HCT116 (cell line): ENCODE results near the gene SH2B3. TPM values are rescaled to one million over a fixed set of nuclear protein-coding genes. Genes with fewer than 3 reads are reported as not detected.

Source experiments
- ATAC-seq: fragments of 200-7000 bp; cut with Tn5 transposase; 2 replicates; pipeline ENCODE4 v1.9.1; 2020; ENCODE audit warnings: mild to moderate bottlenecking, moderate library complexity
- BruUV-seq: library from RNA; stranded (reverse); fragments of 400-500 nt; replicated peaks from 2 replicates; lab custom pipeline; 2021; lab: Mats Ljungman, UMichigan
- CTCF ChIA-PET: fragments of 300-600 bp; sonication (Branson Sonifier 250); formaldehyde crosslinking; loops from one replicate; lab custom pipeline; 2021; ENCODE audit warnings: antibody characterized with exemption; lab: Charles Lee
- POLR2A ChIA-PET: fragments of 300-600, 350-600 bp; sonication (Branson Sonifier 250); formaldehyde crosslinking; loops from one replicate; lab custom pipeline; 2021; ENCODE audit warnings: antibody characterized with exemption; lab: Charles Lee
- RAD21 ChIA-PET, 2 experiments: fragments of 300-600 bp; sonication (Branson Sonifier 250); formaldehyde crosslinking; loops; one replicate each; lab custom pipeline; 2023; ENCODE audit warnings: low total read pairs in 2 of 2; ENCODE audit not compliant: uncharacterized antibody in 2 of 2, unreplicated experiment in 2 of 2, low non-redundant PET in 1 of 2; lab: Charles Lee
- DNase-seq: peaks from one replicate; pipeline ENCODE4 v3.0.0-alpha.2; 2010; ENCODE audit warnings: low read depth, low spot score
- H2AFZ ChIP-seq: fragments of 200-600 bp; shearing (Covaris generic), sonication (generic); 2 replicates; pipeline ENCODE4 v1.6.1; 2017; ENCODE audit warnings: low read depth, mixed run types, mixed read lengths, antibody characterized with exemption, low read length; ENCODE audit not compliant: poor library complexity, severe bottlenecking
- H3K27ac ChIP-seq: 2 replicates; pipeline ENCODE4 v1.5.1; 2012; ENCODE audit warnings: low read depth, low read length
- H3K27me3 ChIP-seq: fragments of 200-600 bp; sonication (generic); 2 replicates; pipeline ENCODE4 v1.6.1; 2016; ENCODE audit warnings: mixed run types, low read length, mixed read lengths; ENCODE audit not compliant: insufficient read depth
- H3K36me3 ChIP-seq, 2 experiments: fragments of 200-500 bp in 1 of 2; fragments of 200-600 bp in 1 of 2; sonication (Bioruptor generic) in 1 of 2; sonication (generic) in 1 of 2; 2 replicates each; pipeline versions ENCODE4 v1.5.1 to v1.6.1; 2014 to 2016; ENCODE audit warnings: low read length in 2 of 2, inconsistent platforms in 1 of 2, mixed read lengths in 1 of 2, mixed run types in 1 of 2; ENCODE audit not compliant: insufficient read depth in 2 of 2, control insufficient read depth in 1 of 2
- H3K4me1 ChIP-seq, 2 experiments: fragments of 200-600 bp in 1 of 2; sonication (generic) in 1 of 2; 2 replicates each; pipeline versions ENCODE4 v1.5.1 to v1.6.1; 2012 to 2017; ENCODE audit warnings: low read length in 2 of 2, inconsistent platforms in 1 of 2, mild to moderate bottlenecking in 1 of 2, mixed read lengths in 1 of 2, mixed run types in 1 of 2, moderate library complexity in 1 of 2; ENCODE audit not compliant: insufficient read depth in 2 of 2, control insufficient read depth in 1 of 2
- H3K4me2 ChIP-seq: fragments of 200-600 bp; sonication (generic); 2 replicates; pipeline ENCODE4 v1.6.1; 2017; ENCODE audit warnings: mixed run types, low read length, mixed read lengths
- H3K4me3 ChIP-seq, 2 experiments: fragments of 200-600 bp in 1 of 2; sonication (generic) in 1 of 2; replicated peaks in 1 of 2; 2 replicates each; pipeline ENCODE4 v1.5.1; 2011 to 2016; ENCODE audit warnings: low read length in 2 of 2, control low read depth in 1 of 2, low read depth in 1 of 2, mild to moderate bottlenecking in 1 of 2, mixed read lengths in 1 of 2, mixed run types in 1 of 2
- H3K79me2 ChIP-seq: fragments of 200-600 bp; sonication (generic); 2 replicates; pipeline ENCODE4 v1.6.1; 2017; ENCODE audit warnings: mild to moderate bottlenecking, mixed run types, low read length, moderate library complexity, mixed read lengths; ENCODE audit not compliant: insufficient read depth
- H3K9ac ChIP-seq: fragments of 200-600 bp; sonication (generic); 2 replicates; pipeline ENCODE4 v1.6.1; 2016; ENCODE audit warnings: low read length, mixed read lengths
- H3K9me2 ChIP-seq: fragments of 200-600 bp; sonication (generic), shearing (Covaris generic); 2 replicates; pipeline ENCODE4 v1.6.1; 2017; ENCODE audit warnings: mixed run types, mild to moderate bottlenecking, moderate library complexity; ENCODE audit not compliant: insufficient read depth
- H3K9me3 ChIP-seq, 2 experiments: fragments of 200-500 bp in 1 of 2; fragments of 200-600 bp in 1 of 2; sonication (Bioruptor generic) in 1 of 2; sonication (generic) in 1 of 2; 2 replicates each; pipeline ENCODE4 v1.6.1; 2014 to 2017; ENCODE audit warnings: low read length in 2 of 2, mixed read lengths in 2 of 2, inconsistent platforms in 1 of 2, low read depth in 1 of 2, mild to moderate bottlenecking in 1 of 2, mixed run types in 1 of 2, moderate library complexity in 1 of 2; ENCODE audit not compliant: control insufficient read depth in 1 of 2, insufficient read depth in 1 of 2
- H4K20me1 ChIP-seq: fragments of 200-600 bp; sonication (generic), shearing (Covaris generic); 2 replicates; pipeline ENCODE4 v1.6.1; 2017; ENCODE audit warnings: mixed run types, mild to moderate bottlenecking, moderate library complexity; ENCODE audit not compliant: insufficient read depth
- JUND ChIP-seq: IDR thresholded peaks from 2 replicates; pipeline ENCODE4 v1.6.1; 2012
- RAD21 ChIP-seq: IDR thresholded peaks from 2 replicates; pipeline ENCODE4 v1.6.1; 2012; ENCODE audit warnings: low read depth, mild to moderate bottlenecking
- SP1 ChIP-seq: IDR thresholded peaks from 2 replicates; pipeline ENCODE4 v1.6.1; 2012; ENCODE audit warnings: low read depth
- TCF7L2 ChIP-seq: IDR thresholded peaks from 2 replicates; pipeline ENCODE4 v1.7.0; 2011; ENCODE audit warnings: borderline replicate concordance, inconsistent platforms; ENCODE audit not compliant: insufficient read depth, insufficient read length; ENCODE audit errors: extremely low read depth
- YY1 ChIP-seq: IDR thresholded peaks from 2 replicates; pipeline ENCODE4 v1.6.1; 2011; ENCODE audit warnings: low read length, low read depth, moderate library complexity, mild to moderate bottlenecking; ENCODE audit not compliant: insufficient replicate concordance; ENCODE audit errors: extremely low read depth
- intact Hi-C: fragments of 100-400 bp; cut with micrococcal nuclease; formaldehyde crosslinking; loops from 2 replicates; pipeline ENCODE4 v1.10.0; 2022
- total RNA-seq: library from RNA; stranded (reverse); gene quantifications from one replicate; pipeline ENCODE4 v1.2.1, GENCODE V29; 2021; ENCODE audit not compliant: unreplicated experiment
- TF ChIP-seq, protein P1 (sequence below), 3 experiments: fragments of 200-600 bp in 1 of 3; sonication (generic) in 1 of 3; IDR thresholded peaks in 2 of 3; conservative IDR thresholded peaks in 1 of 3; 2 replicates each; pipeline ENCODE4 v1.5.1; 2012 to 2017; ENCODE audit warnings: low read depth in 2 of 3, low read length in 2 of 3, antibody characterized with exemption in 1 of 3, borderline replicate concordance in 1 of 3, control low read depth in 1 of 3, mild to moderate bottlenecking in 1 of 3, mixed read lengths in 1 of 3, mixed run types in 1 of 3, moderate library complexity in 1 of 3; ENCODE audit not compliant: insufficient read depth in 1 of 3
- TF ChIP-seq, protein P2 (sequence below): IDR thresholded peaks from 2 replicates; pipeline ENCODE4 v1.6.1; 2012
- TF ChIP-seq, protein P3 (sequence below): IDR thresholded peaks from 2 replicates; pipeline ENCODE4 v1.6.1; 2011; ENCODE audit warnings: mild to moderate bottlenecking, low read length, moderate library complexity; ENCODE audit not compliant: insufficient replicate concordance; ENCODE audit errors: extremely low read depth

The SH2B3 gene
- total RNA-seq, 1 experiment from 2014 or later, result 17.3 TPM

DNA sequence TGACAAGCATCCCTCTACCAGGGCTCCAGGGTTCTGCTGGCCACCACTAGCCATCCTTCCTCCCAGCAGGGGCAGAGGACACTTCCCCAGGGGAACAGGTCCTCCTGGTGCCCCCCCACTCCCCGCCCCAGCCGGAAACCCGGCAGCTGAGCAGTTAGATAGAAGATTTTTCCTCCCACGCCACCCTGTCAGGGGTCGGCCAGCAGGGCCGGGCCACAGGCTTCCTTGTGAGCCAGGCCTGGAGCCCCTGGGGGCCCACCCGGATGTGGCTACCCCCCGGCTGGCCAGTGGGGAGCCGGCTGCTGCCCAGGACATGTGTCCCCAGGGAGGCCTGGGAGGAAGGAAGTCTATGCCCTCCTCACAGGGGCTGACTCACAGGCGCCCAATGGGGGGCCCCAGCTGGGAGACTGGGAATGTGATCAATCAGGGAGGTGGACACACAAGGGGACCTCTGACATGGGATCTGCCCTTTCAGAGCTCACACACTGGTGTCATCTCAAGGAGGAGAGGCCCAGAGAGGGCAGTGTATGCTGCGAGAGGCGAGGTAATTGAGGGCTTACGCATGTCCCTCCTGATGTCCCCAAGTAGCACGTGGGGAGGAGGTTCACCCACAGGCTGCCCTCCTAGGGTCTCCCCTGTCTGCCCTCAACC, 4.2 kb downstream of the SH2B3 start:
- Histone ChIP-seq H3K9me3 (no peaks in the 10 kb centered on the region), H3K9ac (peak overlapping the region; percentile 38), H3K4me3 (peak overlapping the region in 1 of 2 experiments; percentile 18; a peak in 1 of 4 replicates), H3K9me2 (no peaks in the 10 kb centered on the region), H3K36me3 (no peaks in the 10 kb centered on the region), H3K79me2 (peaks cover 45% of the 10 kb centered on the region), H3K27ac (peak overlapping the region; percentile 30; the same call in 1 of the 2 replicates), H3K27me3 (no peaks in the 10 kb centered on the region), H4K20me1 (no peaks in the 10 kb centered on the region), H3K4me2 (peak overlapping the region; percentile 67), H3K4me1 (peaks cover 32 to 80% of the 10 kb centered on the region in 2 experiments), H2AFZ (no peak overlapping the region)
- no TSS peak for BruUV-seq
- POLR2A ChIA-PET, result interaction anchor here (1.3 kb wide), 1 partner anchor 28 kb away, joined by 4 read pairs; no protein-coding TSS in a partner anchor
- ATAC-seq (no peak), DNase-seq (no peak)
- intact Hi-C loops, result no loop called here
- CTCF ChIA-PET, result no interaction called here
- TF ChIP-seq, protein P1, sequence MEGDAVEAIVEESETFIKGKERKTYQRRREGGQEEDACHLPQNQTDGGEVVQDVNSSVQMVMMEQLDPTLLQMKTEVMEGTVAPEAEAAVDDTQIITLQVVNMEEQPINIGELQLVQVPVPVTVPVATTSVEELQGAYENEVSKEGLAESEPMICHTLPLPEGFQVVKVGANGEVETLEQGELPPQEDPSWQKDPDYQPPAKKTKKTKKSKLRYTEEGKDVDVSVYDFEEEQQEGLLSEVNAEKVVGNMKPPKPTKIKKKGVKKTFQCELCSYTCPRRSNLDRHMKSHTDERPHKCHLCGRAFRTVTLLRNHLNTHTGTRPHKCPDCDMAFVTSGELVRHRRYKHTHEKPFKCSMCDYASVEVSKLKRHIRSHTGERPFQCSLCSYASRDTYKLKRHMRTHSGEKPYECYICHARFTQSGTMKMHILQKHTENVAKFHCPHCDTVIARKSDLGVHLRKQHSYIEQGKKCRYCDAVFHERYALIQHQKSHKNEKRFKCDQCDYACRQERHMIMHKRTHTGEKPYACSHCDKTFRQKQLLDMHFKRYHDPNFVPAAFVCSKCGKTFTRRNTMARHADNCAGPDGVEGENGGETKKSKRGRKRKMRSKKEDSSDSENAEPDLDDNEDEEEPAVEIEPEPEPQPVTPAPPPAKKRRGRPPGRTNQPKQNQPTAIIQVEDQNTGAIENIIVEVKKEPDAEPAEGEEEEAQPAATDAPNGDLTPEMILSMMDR (IDR thresholded peaks at IDR 0.05 in 2 of 3, conservative IDR thresholded peaks at IDR 0.05 in 1 of 3; ENCODE audit: borderline replicate concordance in 1 of 3, insufficient read depth in 1 of 3, low read depth in 2 of 3, low read length in 2 of 3), result no peak
- TF ChIP-seq, protein P2, sequence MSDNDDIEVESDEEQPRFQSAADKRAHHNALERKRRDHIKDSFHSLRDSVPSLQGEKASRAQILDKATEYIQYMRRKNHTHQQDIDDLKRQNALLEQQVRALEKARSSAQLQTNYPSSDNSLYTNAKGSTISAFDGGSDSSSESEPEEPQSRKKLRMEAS, result no peak
- TF ChIP-seq, protein P3, sequence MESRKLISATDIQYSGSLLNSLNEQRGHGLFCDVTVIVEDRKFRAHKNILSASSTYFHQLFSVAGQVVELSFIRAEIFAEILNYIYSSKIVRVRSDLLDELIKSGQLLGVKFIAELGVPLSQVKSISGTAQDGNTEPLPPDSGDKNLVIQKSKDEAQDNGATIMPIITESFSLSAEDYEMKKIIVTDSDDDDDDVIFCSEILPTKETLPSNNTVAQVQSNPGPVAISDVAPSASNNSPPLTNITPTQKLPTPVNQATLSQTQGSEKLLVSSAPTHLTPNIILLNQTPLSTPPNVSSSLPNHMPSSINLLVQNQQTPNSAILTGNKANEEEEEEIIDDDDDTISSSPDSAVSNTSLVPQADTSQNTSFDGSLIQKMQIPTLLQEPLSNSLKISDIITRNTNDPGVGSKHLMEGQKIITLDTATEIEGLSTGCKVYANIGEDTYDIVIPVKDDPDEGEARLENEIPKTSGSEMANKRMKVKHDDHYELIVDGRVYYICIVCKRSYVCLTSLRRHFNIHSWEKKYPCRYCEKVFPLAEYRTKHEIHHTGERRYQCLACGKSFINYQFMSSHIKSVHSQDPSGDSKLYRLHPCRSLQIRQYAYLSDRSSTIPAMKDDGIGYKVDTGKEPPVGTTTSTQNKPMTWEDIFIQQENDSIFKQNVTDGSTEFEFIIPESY, result no peak
- no peak for TF ChIP-seq SP1
- TF ChIP-seq YY1, result no peak
- TF ChIP-seq JUND, result no peak
- TF ChIP-seq RAD21, result no peak
- TF ChIP-seq TCF7L2, result no peak
- RAD21 ChIA-PET, result interaction anchor here in 1 of 2 experiments (0.5 kb wide), 1 partner anchor 10 kb away, joined by 3 read pairs; no protein-coding TSS in a partner anchor
